HG03097 (cell line): ENCODE data around the gene FERMT3.
"Not testable (repeated sequence)": the region's sequence is repeated elsewhere in the genome, so short reads cannot be mapped to it uniquely, and the experiment has no call there.

Experiments
- ATAC-seq: cut with Tn5 transposase; IDR thresholded peaks from one replicate; pipeline ENCODE4 v1.9.1; 2021; ENCODE audit not compliant: unreplicated experiment, low FRiP score

FERMT3 gene

DNA sequence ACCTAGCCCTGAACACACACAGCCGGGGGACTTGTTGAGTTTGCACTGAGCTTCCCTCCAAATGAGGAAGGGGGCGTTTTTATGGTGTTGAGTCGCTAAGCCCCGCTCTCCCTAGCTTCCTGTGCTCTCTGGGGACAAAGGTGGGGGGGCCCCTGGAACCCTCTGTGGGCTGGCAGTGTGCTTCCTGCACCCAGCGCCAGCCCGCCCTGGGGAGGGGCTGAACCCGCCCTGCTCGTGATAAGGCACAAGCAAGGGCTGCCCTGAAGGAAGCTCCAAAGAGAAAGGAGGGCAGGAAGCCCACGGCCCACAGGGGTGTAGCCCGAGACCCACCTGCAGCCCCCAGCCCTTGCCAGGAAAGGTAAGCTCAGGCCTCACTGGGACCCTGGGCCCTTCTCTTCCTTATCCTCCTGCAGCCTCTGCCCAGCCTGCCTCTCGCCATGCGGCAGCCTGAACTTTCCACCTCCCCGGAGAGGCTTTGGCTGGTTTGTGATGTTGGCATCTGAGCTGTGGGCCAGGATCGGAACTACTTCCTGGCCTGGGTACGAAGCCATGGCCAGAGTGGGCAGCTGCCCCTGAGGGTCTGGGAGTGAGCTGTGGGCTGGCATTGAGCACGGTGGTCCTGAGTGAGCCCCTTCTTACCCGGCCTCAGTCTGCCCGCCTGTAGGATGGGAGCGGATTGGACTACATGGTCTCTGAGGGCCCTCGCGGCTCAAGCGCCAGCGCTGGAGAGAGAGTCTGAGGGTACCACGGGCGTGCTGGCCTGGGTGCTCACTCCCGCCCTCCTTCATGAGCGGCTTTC is at the start of gene FERMT3:
Gene FERMT3, plus strand, starts transcription at position 265 of the 799 bp plus-strand sequence. CDS start 644 bp downstream, outside the sequence.
- no peak for ATAC-seq

DNA sequence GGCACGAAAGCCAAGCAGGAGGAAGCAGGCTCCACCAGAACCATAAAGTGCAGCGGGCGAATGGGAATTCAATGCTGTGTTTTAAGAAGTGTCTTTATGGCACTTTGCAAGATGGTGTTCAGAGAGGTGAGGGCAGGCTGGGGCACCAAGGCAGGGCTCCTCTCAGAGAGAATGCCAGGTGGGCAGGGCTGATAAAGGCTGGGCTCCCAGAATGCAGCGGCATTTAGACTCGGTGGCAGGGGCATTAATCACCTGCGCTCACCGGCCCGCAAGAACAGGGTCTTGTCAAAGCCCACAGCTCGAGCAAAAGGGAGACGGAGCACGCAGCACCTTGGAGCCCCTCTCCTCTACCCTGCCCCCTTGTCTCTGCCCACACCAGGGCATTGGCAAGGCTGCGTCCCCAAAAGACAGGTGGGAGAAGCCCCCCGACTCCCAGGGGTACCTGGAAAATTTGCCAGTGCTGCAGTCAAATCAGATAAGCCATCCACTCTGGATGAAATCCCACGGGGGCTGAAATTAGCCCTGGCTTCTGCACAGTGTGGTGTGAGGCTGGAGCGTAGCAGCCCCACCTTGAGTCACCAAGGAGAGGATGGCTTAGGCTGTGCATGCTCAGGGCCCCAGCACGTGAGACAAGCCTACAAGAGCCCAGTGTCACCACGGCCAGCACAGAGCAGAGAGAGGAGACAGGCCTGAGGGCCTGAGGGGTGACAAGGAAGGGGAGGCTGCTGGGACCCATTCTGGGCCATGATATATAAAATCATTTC is 48.7 kb upstream of the FERMT3 start:
- no peak for ATAC-seq

DNA sequence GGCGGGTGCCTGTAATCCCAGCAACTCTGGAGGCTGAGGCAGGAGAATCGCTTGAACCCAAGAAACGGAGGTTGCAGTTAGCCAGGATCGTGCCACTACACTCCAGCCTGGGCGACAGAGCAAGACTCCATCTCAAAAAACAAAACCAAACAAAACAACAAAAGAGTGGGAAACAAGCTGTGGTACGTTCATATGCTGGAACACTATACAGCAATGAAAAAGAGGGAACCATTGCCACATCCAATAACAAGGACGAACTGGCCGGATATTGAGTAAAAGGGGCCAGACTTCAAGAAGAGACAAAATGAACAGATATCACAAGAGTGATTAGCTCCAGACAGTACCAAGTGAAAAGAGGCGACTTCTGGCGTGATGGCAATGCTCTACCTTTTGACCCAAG is 45.5 kb upstream of the FERMT3 start:
- ATAC-seq = no peak

DNA sequence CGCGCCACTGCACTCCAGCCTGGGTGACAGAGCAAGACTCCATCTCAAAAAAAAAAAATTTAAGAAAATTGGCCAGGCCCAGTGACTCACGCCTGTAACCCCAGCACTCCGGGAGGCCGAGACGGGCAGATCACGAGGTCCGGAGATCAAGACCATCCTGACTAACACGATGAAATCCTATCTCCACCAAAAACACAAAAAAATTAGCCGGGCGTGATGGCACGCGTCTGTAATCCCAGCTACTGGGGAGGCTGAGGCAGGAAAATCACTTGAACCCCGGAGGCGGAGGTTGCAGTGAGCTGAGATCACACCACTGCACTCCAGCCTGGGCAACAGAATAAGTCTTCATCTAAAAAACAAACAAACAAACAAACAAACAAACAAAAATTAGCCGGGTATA is 43.8 kb upstream of the FERMT3 start:
- not testable (repeated sequence) for ATAC-seq

DNA sequence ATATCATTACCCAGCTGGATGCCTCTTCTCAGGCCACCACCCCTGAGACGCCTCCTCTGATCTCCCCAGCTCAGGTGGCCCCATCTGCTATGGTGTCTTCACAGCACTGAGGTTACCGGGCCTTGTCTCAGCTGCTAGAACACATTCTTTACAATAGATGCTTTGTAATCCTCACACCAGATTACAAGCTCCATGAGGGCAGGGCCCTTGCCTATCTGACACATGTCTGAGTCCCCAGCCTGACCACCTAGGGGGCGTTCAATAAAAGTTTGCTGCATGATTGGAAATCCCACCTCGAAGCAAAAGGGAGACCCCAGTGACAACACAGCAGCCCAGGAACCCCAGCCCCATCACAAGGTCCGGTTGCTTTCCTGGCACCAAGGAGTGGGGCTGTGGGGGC is 42.6 kb upstream of the FERMT3 start:
- ATAC-seq = no peak

DNA sequence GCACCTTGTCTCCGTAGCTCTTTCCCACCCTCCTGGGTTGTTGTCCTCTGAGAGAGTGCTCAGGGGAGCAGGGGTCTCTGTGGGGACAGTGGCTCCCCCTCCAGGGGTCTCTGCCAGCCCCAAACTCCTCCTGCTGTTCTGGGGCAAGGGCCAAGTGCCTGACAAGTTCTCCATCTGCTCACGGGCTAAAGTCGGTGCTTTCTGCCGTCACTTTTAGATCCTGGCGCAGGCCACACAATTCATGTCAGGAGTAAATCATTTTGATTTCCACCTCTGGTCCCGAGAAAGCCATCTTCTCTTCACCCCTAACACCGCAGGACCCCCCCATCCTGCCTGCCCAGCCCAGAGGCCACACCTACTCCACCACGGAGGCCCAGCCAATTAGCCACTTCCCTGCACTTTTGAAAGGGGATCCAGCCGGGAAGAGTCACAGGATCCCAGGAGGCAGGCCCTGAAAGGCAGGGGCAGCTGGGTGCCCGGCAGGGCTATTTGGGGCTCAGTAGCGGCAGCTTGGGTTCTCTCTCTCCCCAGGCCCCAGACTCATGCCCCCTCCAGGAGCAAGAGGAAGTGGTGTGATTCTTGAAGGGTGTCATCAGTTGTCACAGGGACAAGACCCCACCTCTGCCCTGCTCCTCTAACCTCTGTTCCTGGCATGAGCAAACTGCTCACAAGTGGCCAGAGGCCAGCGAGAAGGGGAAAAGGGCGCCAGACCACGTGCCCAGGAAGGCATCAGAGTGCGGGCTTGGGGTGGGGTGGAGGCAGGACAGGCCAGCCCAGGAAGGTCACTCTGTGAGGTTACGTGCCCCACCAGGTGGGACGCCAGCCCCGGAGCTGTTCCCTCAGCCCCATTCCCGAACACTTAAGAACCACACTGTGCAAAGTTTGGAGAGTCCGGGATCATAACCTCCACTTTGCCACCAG is 41.9 kb upstream of the FERMT3 start:
- no peak for ATAC-seq

DNA sequence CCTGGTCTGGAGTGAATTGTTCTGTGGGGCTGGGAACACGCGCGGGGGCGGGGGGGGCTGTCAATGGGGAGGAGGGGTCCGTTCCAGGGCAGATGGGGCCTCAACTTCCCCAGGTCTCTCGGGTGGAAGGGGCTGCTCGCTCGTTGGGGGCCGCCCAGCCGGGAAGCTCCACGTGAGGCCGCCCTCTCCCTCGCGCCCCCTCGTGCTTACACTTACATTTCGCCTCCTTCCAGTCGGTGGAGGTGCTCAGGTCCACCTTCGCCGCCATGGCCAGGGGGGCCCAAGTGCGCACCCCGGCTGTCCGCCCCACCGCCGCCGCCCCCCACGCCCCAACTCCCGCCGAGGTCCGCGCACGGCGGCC is 41.1 kb upstream of the FERMT3 start:
- ATAC-seq = no peak

DNA sequence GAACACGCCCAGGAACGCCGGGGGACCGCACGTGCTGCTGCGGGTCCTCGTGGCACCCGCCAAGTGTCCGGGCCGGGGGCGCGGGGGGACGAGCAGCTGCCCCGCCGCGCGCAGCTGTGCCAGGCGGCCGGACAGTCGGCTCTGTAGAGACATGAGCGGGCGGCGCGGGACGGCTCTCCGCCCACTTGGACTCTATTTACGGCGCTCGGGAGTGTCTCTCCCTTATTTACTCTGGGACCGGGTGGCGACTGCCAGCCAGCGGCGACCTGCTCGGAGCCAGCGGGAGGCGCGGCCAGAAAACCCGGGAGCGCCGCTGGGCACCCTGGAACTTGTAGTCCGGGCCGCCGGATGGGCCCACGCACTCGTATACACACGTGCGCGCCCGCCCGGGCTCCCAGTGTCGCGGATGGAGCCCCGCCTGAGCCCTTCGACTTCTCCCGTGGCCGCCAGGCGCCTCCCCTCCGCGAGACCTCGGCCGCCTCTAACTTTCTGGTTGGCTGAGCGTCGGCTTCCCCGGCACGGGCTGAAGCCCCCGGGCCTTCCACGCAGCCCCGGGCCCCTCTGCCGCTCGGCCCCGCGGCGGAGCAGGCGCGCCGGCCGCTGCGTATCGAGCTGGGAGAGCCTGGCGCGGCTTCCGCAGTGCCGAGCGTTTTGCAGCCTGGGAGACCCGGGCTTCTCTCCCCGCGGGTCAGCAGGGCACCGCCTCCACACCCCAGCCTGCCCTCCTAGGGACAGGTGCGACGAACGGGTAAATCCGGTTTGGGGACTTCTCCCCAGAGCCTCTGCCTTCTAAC is 40.5 kb upstream of the FERMT3 start, which contains the start of gene MACROD1:
Gene MACROD1, minus strand, starts transcription at position 272 of the 794 bp plus-strand sequence. Its CDS starts 119 bp downstream, at position 153.
- peak; percentile 72 for ATAC-seq

DNA sequence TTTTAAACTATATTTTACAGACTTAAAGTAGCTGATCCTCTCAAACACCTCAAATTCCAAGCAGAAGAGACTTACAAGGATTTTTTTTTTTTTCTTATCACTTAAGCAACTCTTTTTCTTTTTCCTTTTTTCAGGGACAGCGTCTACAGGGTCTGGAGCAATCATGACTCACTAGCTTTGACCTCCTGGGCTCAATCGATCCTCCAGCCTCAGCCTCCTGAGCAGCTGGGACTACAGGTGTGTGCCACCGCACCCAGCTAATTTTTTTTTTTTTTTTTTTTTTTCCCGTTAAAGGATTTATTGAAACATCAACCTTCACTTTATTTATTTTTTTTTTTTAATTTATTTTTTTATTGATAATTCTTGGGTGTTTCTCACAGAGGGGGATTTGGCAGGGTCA is 36.1 kb upstream of the FERMT3 start:
- ATAC-seq = no peak

DNA sequence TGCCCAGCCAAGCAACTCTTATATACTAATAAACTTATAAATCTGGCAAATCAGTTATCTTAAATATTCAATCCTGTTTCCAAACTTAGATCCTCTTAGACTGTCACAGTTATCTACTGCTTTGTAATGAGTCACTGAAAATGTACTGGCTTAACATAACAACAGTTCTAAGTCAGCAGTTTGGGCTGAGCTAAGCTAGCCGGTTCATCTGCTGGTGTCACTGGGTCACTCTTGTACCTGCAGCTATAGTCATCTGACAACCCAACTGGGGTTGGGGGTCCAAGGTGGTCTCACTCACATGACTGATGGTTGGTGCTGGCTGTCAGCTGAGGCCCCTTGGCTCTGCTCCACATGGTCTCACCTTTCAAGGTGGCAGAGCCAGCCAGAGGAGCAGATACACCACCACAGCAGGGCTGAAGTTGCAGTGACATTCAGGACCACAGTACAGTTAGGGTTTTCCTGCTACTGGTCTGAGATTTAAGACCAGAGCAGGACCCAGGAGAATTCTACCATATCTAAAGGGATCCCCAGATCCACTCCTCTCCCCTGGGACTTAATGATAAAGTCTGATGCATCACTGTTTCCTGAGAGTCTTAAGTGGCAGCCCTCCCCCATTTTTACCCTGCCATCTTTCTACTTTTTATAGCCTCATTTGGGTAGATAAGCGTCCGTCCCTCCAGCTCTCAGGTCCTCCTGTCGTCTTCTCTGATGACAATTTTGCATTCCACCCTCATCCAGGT is 32.7 kb upstream of the FERMT3 start:
- ATAC-seq = no peak

DNA sequence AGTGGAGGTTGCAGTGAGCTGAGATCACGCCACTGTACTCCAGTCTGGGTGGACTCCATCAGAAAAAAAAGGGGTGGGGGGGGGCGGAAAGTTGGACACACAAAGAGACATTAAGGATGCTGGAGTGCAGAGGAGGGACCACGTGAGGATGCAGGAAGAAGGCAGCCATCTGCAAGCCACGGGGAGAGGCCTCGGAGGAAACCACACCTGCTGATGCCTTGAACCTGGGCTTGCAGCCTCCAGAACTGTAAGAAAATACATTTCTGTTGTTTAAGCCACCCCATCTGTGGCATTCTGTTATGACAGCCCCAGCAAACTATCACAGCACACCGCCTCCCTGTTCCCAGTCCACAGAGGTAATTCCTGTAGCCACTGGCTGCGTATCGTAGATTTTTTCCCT is 29.8 kb upstream of the FERMT3 start:
- ATAC-seq = no peak

DNA sequence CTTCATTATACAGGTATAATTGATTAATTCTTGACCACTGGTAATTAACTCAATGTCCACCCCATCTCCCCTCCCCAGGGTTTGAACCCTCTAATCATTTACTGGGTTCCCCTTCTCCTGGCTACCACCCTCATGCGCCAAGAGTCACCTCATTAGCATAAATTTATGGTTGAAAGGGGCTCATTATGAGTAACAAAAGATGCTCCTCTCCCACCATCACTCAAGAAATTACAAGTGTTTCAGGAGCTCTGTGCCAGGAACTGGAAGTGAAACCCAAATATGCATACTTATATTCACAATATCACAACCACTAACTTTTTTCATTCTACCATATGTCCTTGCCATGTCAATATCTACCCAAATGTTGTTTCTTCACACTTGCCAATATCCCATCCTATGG is 28.3 kb upstream of the FERMT3 start:
- ATAC-seq = no peak

DNA sequence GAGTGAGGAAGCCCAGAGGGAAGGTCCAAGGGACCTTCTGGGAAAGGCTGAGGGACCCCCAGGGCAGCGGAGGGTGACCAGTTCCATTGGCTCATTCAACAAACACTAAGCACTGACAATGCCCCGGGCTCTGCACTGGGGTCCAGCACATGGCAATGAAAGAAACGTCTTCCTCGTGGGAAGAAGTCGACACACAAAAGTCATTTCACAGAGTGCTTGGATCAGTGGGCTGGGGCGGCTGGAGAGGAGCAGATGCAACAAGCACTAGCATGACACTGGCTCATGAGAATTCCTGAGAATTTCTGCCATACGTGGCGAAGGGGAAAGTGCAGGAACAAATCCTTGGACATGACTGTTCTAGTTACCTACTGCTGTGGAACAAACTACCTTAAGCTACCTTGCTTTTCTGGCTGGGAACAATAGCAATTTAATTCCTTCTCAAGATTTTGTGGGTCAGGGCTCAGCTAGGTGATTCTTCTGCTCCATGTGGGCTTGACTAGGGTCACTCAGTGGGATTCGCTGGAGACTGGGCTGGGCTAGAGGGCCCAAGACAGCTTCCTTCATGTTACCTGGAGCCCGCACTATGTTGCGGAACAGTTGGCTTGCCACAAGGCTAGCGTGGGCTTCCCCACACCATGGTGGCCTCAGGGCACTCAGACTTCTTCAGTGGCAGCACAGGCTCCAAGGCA is 27.4 kb upstream of the FERMT3 start:
- no peak for ATAC-seq

DNA sequence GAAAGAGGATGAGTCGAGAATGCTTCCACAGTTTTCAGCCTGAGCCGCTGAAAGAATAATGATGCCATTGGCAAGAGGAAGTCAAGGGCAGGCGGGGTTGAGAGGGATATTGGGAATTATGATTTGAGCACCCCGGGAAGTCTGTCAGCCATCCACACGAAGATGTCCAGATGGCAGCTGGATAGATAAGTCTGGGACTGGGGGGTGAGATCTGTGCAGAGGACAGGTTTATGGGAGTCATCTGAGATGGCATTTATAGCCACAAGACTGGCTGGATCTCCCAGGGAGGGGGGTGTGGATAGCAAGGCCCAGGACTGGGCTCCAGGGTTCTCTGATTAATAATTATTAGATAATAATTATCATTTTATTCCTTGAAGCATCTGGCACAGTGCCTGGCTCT is 25.6 kb upstream of the FERMT3 start:
- no peak for ATAC-seq

DNA sequence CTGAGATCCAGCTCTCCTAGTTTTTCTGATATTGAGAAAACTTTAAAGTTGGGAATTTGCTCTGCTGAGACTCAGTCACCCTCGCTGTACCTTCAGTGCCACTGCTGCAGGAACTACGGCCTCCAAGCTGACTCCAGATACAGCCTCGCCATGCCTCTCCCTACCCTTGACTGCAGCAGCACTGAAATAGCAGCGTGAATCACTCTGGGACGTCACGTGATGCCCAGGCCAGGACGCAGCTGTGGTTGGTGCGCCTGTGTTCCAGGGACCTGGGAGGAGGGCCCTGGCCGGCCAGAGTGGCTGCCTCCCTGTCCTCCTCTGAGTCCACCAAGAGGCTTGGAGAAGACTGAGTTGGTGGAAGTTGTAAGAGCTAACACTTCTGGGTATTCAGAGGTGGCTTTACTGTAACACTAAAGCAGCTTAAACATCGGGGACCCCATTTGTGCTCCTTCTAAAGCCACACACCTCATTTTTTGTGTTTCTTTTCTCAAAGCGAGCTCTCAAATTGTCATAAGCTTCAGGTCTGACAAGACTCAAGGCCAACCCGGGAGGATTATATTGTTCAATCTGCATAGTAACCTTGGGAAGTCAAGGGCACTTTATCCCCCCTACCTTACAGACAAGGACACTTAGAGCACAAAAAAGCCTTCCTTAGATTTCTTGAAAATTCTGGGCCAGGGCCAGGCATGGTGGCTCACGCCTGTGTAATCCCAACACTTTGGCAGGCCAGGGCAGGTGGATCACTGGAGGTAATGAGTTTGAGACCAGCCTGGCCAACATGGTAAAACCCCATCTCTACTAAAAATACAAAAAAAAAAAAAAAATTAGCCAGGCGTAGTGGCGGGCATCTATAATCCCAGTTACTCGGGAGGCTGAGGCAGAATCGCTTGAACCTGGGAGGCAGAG is 24.8 kb upstream of the FERMT3 start:
- no peak for ATAC-seq

DNA sequence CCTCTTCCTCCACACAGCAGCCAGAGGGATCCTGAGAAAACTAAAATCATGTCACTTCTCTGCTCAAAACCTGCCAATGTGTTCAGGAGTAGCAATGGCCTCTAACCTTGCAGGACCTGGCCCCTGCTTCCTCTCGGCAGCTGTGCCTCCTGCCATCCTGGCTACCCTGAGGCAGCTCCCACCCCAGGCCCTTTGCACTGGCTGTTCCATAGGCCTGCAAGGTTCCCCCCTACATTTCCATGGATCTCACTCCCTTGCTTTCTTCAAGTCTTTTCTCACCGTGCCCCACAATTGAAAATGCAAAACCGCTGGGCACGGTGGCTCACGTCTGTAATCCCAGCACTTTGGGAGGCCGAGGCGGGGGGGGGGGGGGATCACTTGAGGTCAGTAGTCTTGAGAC is 22.6 kb upstream of the FERMT3 start:
- ATAC-seq = no peak

DNA sequence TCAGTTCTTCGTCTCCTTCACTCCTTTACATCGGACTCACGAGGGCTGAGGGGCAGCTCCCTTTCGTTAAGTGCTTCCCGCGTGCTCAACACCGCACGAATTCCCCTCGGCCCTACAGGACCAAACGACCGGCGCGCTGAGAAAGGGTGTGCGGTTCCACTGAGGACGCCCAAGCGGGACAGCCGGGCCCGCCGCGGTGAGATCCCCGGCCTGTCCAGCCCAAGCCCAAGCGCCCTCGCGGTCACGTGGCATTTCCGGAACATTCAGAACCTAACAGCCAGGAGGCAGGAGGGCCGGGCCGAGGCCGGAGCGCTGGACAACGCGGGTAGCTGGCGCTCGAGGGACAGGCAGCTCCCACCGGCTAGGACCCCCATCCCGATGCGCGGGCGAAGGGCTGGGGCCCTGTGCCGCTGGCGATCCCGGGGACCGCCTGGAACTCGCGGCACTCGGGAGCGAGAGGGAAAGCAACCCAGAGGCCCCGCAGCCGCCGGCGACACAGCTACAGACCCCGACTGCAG is 21.3 kb upstream of the FERMT3 start:
- peak; percentile 27 for ATAC-seq
